GM21360 (cell line): ENCODE results near the gene PRR13.
"Not testable (repeated sequence)": the region's sequence is repeated elsewhere in the genome, so short reads cannot be mapped to it uniquely, and the experiment has no call there.

Source experiments
- ATAC-seq: cut with Tn5 transposase; IDR thresholded peaks from one replicate; pipeline ENCODE4 v1.9.1; 2021; ENCODE audit warnings: mild to moderate bottlenecking, moderate library complexity; ENCODE audit not compliant: unreplicated experiment

Gene PRR13, protein sequence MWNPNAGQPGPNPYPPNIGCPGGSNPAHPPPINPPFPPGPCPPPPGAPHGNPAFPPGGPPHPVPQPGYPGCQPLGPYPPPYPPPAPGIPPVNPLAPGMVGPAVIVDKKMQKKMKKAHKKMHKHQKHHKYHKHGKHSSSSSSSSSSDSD

DNA sequence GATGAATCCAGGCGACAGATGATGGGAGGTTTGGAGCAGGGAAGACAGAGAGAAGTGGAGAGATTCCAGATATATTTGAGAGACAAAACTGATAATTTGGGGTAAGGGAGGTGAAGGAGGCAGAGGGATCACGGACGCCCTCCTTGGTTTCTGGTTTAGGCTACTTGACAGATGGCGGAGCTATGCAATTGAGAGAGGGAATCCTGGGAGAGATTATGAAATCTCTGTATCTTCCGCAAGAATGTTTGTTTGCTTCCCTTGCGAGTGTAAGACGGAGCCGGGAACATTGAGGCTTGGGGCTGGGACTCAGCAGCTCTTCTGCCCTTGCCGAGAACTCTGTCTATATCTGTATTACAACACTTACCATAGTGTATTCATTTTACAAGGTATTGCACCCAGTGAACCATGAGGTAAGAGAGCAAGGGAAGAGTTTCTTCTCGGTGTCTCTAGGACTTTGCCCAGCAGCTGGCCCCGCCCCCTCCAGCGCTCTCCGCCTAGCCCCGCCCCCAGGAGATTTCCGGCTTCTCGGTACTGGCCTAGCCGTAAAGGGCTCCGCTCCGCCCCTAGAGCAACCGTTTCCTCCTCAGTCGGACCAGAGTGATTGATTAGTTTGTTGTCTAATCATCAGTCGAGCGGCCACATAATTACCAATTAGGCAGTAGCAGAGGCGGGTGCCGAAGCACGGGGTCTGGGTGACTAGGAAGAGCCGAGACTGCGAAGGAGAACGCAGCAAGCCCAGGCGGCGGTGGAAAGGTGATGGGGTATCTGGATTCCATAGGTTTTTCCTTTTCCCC is at the start of gene PRR13:
Gene PRR13 (plus strand): TSS at position 695 of the 794 bp plus-strand sequence. CDS start 981 bp downstream, outside the sequence.
- ATAC-seq, result peak; percentile 95

DNA sequence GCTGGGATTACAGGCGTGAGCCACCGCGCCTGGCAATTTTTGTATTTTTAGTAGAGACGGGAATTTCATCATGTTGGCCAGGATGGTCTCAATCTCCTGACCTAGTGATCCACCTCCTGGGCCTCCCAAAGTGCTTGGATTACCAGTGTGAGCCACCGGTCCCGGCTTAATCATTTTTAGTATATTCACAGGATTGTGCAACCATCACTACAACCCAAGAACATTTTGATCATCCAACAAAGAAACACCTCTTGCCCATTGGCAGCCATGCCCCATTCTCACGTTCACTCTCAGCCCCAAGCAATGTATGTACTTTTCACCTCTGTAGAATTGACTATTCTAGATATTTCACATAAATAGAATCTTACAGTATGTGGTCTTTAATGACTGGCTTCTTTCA is 41.6 kb upstream of the PRR13 start:
- ATAC-seq, result no peak

DNA sequence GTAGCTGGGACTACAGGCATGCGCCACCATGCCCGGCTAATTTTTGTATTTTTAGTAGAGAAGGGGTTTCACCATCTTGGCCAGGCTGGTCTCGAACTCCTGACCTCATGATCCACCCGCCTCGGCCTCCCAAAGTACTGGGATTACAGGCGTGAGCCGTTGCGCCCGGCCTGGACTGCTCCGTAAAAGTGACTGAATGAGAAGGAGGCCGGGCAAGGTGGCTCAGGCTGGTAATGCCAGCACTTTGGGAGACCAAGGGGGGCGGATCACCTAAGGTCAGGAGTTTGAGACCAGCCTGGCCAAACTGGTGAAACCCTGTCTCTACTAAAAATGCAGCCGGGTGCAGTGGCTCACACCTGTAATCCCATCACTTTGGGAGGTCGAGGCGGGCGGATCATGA is 39.2 kb upstream of the PRR13 start:
- ATAC-seq, result not testable (repeated sequence)

DNA sequence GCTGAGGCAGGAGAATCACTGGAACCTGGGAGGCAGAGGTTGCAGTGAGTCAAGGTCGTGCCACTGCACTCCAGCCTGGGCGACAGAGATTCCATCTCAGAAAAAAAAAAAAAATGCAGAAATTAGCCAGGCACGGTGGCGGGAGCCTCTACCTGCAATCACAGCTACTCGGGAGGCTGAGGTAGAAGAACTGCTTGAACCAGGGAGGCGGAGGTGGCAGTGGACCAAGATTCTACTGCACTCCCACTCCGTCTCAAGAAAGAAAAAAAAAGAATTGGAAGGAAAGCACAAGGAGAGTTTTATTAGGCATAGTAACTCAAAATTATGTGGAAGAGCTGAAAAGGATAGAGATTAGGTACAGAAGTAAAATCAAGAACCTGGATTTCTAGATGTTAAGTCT is 38.7 kb upstream of the PRR13 start:
- no peak for ATAC-seq

DNA sequence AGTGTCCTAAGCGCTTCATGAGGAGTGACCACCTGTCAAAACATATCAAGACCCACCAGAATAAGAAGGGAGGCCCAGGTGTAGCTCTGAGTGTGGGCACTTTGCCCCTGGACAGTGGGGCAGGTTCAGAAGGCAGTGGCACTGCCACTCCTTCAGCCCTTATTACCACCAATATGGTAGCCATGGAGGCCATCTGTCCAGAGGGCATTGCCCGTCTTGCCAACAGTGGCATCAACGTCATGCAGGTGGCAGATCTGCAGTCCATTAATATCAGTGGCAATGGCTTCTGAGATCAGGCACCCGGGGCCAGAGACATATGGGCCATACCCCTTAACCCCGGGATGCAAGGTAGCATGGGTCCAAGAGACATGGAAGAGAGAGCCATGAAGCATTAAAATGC is 30.6 kb upstream of the PRR13 start:
- ATAC-seq, result no peak

DNA sequence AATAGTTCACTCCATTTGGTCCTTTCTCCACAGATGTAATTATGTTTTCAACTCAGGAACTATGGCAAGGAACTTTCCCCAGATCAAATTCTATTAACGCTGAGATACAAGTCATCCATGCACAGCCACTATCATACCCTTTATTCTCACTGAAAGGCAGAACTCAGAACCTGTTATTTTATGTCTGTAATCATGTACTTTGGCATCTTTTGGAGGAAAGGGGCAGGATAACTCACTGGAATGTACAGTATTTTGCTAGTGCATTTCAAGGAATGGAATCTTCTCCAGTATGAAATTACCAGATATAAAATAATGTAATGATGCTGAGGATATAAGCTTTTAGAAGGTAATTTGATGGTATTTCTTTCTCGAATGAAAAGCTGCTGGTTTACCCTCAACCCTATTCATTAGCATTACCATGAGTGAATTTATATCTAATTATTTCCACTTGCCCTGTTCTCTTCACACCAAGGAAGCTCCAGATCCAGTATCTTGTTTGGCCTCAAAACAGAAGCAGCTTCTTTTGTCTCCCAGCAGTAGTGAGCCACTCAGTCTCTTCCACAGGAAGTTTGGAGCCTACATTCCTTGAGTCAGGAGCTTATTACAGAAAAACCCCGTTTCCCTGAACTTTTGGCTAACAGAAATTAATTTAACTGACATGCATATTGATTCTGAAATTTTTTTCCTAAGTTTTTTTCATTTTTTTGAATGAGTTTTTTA is 27.9 kb upstream of the PRR13 start:
- ATAC-seq, result no peak

DNA sequence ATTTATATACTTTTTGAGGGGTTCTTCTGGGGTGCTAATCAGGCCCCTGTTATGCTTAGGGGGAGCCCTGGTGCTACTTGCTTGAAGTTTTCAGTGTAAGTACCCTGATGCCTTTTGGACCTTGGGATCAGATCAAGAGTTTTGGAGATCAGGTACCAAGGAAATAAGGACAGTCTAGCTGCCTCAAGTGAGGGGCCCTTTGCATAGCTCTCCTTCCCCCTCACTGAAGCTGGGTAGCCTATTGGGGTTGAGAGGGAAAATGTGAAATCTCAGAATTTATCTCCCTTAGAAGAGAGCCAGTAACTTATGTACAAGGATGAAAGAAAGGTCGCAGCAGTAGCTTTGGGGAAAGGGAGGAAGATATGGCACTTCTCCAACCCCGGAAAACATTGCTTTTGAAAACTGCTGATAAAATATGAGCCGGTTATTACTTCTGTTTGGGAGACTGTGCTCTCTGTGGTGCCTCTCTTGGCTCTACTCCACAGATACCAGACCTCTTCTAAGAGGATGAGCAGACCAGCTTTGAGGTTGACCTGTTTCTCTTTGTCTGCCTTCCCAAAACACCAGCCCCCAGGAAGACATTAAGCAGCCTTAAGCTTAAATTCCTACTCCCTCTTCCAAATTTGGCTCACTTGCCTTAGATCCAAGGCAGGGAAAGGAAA is 26.6 kb upstream of the PRR13 start:
- ATAC-seq, result no peak

DNA sequence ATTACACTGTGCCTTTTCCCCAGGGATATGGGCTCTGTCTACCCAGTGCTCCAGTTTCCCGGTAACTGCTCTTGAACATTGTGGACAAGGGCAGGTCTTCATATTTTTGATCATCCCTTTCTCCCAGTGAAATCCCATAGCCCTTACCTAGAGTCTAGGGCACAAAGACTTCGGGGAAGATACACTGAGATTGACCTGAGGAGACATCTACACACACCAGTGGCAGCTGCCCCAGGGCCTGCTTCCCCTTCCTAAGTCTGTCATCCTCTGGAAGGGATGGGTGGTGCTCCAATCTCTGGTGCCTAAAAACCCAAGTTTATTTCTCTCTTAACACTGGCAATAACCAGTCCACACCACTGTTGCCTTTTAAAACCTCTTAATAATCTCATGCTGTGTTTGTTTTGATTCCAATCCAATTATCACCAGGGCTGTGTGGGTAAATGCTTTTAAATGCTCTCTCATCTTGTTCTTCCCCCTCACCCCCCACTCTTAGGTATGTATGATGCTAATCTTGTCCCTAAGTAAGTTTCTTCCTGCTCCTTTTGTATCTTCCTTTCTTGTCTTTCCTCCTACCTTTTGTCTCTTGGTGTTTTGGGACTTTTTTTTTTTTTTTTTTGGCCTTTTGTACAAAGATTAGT is 25.7 kb upstream of the PRR13 start:
- ATAC-seq, result not testable (repeated sequence)

DNA sequence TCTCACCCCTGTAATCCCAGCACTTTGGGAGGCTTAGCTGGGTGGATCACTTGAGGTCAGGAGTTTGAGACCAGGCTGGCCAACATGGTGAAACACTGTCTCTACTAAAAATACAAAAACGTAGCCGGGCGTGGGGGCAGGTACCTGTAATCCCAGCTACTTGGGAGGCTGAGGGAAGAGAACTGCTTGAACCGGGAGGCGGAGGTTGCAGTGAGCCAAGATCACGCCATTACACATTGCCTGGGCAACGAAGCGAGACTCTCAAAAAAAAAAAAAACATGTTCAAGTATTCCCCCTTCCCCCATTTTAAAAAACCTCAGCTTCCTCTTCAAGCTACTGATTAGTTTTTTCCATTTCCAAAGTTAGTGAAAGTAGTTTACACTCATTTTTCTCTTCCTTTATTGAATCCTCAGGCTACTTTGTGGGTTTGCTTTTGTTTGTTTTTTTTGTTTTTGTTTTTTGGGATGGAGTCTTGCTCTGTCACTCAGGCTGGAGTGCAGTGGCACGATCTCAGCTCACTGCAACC is 24.2 kb upstream of the PRR13 start:
- ATAC-seq, result not testable (repeated sequence)

DNA sequence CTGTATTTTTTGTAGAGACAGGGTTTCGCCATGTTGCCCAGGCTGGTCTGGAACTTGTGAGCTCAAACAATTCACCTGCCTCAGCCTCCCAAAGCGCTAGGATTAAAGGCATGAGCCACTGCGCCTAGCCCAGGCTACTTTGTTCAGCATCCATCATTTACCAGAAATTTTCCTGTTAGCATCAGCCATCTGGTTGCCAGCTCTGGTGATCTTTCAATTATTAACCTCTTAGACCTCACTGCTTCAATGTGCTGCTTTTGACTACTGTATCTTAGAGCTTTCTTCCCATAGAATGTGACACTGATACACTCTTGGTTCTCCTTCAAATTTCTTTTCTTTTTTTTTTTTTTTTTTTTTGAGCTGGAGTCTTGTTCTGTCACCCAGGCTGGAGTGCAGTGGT is 23.3 kb upstream of the PRR13 start:
- ATAC-seq, result no peak

DNA sequence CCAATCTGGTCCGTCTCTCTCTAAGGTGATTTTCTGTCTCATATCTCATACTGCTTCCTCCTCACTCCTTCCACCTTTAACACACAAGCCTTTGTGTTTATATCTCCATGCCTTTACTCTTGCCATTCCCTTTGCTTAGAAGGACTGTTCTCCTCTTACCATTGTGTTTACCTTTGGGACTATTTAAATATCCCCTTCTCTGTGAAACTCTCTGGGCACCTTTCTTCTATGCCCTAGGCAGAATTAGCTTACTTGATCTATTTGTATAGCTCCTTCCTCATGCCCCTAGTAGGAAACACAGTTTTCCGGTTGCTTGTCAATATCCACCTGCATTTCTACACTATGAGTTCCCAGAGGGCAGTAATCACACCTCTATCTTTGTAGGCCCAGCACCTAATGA is 21.8 kb upstream of the PRR13 start:
- ATAC-seq, result no peak

DNA sequence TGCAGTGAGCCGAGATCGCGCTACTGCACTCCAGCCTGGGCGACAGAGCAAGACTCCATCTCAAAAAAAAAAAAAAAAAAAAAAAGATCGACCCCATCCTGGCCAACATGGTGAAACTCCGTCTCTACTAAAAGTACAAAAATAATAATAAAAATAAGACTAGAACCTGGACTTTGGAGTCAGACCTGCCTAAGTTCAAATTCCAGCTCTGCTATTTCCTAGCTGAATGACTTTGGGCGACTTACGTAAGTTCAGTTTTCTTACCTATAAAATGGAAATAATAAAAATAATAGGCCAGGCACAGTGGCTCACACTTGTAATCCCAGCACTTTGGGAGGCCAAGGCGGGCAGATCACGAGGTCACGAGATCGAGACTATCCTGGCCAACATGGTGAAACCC is 19.3 kb upstream of the PRR13 start:
- not testable (repeated sequence) for ATAC-seq

DNA sequence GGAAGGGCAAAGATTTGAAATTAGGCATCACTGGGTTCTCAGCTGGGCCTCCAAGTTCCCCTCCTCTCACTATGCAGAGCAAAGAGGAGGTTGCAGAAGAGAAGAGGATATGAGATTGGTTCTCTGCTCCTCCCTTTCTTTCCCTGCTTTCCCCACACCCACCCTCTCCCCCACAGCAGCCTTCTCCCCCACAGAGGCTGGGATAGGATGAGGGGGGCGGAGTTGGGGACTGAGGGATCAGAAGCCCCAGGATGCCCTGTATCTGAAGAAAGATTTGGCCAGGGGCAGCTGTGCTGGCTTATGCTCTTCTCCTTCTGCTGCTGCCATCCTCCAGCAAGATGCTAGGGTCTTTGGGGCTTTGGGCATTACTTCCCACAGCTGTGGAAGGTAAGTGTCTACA is 17.9 kb upstream of the PRR13 start, which contains the start of gene AMHR2:
Gene AMHR2 (plus strand): TSS at position 259 of the 400 bp plus-strand sequence. CDS start 80 bp downstream, at position 339.
- no peak for ATAC-seq

DNA sequence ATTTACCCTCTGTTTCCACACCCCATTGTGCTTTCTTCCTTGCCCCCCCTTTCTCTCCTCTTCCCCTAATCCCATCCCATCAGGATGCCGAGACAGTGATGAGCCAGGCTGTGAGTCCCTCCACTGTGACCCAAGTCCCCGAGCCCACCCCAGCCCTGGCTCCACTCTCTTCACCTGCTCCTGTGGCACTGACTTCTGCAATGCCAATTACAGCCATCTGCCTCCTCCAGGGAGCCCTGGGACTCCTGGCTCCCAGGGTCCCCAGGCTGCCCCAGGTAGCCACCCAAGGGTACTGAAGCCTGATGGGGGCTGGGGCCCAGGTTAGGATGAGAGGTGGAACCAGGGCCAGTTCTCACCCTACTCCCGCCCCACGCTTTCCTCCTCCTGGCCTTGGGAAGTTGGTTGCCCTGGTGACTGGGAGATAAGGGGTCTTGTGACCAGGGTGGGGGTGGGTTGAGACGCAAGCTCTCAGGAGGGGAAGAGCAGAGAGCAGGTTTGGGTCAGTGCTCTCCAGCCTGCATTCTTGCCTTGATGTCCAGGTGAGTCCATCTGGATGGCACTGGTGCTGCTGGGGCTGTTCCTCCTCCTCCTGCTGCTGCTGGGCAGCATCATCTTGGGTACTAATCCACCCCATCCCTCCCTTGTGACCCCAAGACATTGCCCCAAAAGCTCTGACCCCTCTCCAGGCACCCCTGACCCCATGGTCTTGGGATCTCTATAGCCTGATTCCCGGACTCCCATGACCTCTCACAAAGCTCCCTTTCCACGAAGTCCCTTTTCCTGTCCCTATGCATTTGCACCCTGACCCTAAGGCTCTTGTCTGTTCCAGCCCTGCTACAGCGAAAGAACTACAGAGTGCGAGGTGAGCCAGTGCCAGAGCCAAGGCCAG is 16.7 kb upstream of the PRR13 start:
- ATAC-seq, result no peak

DNA sequence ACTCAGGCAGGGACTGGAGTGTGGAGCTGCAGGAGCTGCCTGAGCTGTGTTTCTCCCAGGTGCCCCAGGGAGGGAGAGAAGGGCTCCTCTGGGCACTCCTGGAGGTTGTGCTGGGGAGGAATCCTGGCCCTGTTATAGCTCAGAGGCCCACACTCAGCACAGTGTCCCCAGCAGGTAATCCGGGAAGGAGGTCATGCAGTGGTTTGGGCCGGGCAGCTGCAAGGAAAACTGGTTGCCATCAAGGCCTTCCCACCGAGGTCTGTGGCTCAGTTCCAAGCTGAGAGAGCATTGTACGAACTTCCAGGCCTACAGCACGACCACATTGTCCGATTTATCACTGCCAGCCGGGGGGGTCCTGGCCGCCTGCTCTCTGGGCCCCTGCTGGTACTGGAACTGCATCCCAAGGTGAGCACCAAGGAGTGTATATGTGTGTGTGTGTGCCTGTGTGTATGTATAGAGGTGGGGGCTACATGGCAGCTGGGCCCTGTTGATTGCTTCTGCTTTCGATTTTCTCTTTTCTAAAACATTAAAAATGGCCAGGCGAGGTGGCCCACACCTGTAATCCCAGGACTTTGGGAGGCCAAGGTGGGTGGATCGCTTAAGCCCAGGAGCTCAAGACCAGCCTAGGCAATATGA is 15.9 kb upstream of the PRR13 start:
- no peak for ATAC-seq

DNA sequence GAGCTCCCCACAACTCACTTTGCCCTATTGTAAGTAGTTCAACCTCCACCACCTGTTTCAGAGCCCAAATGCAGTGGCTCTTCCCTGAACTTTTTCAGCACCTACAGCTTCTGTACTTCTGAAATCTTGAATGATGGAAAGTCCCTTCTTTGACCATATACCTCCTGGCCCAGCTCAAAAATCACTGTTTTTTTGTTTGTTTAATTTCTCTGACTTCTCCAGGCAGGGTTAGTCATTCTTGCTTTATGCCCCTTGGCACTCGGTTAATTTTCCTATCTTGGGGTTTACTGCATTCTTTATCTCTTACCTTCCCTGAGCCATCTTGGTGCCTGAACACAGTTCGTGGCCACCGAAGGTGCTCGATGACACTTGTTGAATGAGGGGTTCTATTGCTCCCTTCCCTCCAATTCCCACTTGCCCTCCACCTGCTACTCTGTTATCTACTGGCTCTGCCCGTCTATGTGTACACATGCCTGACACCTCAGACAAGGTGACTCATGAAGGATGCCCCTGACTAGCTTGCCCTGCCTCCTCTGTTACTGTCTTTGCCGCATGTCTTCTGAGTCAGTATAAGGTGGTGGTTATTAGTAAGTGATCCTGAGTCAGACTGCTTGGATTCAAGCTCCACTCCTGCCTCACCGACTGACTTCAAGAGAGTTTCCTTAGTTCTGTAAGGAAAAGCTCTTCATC is 13.5 kb upstream of the PRR13 start:
- no peak for ATAC-seq

DNA sequence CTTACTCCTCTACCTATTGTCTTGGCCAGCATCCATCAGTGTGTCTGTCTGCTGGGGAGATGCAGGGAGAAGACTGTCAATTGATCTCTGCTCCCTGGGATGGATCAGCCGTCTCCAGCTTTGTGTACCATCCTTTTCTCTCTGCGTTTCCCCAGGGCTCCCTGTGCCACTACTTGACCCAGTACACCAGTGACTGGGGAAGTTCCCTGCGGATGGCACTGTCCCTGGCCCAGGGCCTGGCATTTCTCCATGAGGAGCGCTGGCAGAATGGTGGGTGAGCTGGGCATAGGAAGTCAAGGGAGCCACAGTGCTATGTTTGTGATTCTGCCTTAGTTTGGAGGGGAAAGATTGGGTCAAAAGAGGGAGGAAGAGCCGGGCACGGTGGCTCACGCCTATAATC is 12.8 kb upstream of the PRR13 start:
- no peak for ATAC-seq

DNA sequence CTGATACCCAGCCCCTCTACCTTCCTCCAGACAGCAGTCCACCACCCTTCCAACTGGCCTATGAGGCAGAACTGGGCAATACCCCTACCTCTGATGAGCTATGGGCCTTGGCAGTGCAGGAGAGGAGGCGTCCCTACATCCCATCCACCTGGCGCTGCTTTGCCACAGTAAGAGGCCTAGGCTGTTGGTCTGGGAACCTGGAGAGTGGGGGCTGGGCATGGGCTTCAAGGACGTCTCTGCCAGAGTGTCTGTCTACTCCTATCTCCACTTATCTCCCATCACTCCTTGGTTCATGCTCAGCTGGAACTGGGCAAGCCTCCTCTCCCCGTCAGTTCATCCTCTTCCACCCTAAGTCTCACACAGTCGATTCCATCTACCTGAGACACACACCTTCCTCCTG is 11.4 kb upstream of the PRR13 start:
- no peak for ATAC-seq

DNA sequence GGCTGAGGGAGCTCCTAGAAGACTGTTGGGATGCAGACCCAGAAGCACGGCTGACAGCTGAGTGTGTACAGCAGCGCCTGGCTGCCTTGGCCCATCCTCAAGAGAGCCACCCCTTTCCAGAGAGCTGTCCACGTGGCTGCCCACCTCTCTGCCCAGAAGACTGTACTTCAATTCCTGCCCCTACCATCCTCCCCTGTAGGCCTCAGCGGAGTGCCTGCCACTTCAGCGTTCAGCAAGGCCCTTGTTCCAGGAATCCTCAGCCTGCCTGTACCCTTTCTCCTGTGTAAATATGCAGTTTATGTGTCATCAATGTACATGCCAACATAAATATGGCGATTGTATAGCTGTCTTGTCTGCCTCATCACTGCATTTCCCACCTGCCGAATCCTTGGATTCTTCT is 10.3 kb upstream of the PRR13 start:
- ATAC-seq, result no peak
